ENCODE data around the gene ERMAP.

- TF ChIP-seq CTCF (conservative IDR thresholded peaks at IDR 0.05) (no peak), ZFX (IDR thresholded peaks at IDR 0.05) (no peak)
These were observed 10.8 kb upstream of the ERMAP start for GRCh38 chr1:42806171-42806570.
